Esophagus (tissue), 2 donors: ENCODE data around the gene EPHA10. TPM values are rescaled to one million over a fixed set of nuclear protein-coding genes. Genes with fewer than 3 reads are reported as not detected.

ENCODE experiments used
- H3K27ac ChIP-seq, 2 donors: one replicate each; pipeline ENCODE4 v1.5.1; 2013; ENCODE audit warnings: low read depth in 2 of 2, mild to moderate bottlenecking in 2 of 2, inconsistent platforms in 1 of 2, low read length in 1 of 2, moderate library complexity in 1 of 2
- H3K27me3 ChIP-seq, 2 donors: one replicate each; pipeline ENCODE4 v1.6.1; 2013; ENCODE audit warnings: low read length in 2 of 2, control low read depth in 1 of 2, mild to moderate bottlenecking in 1 of 2; ENCODE audit not compliant: insufficient read depth in 2 of 2, control insufficient read depth in 1 of 2
- H3K36me3 ChIP-seq, 2 donors: one replicate each; pipeline ENCODE4 v1.6.1; 2013; ENCODE audit warnings: low read length in 1 of 2; ENCODE audit not compliant: control insufficient read depth in 2 of 2, insufficient read depth in 2 of 2
- H3K4me1 ChIP-seq, 2 donors: one replicate each; pipeline ENCODE4 v1.6.1; 2013; ENCODE audit warnings: low read length in 1 of 2; ENCODE audit not compliant: control insufficient read depth in 2 of 2, insufficient read depth in 2 of 2
- H3K4me3 ChIP-seq, 2 donors: one replicate each; pipeline ENCODE4 v1.5.1; 2013; ENCODE audit warnings: low read length in 2 of 2, mild to moderate bottlenecking in 2 of 2, low read depth in 1 of 2, moderate library complexity in 1 of 2
- H3K9me3 ChIP-seq, 2 donors: one replicate each; pipeline ENCODE4 v1.6.1; 2013; ENCODE audit warnings: mild to moderate bottlenecking in 2 of 2, low read depth in 1 of 2, low read length in 1 of 2, moderate library complexity in 1 of 2; ENCODE audit not compliant: control insufficient read depth in 2 of 2, insufficient read depth in 1 of 2
- WGBS, 2 donors: extraction: QIAGEN DNeasy Blood & Tissue Kit; methylation state at CpG; one replicate each; pipeline ENCODE4 v1.1.7; 2013; 5-methylcytosine and 5-hydroxymethylcytosine counted together
- polyA plus RNA-seq, 2 donors: library from polyadenylated mRNA; stranded (reverse); fragments of 200-250 nt; gene quantifications; one replicate each; pipeline ENCODE4 v1.2.3, GENCODE V29; 2013
- donor health status: healthy with polysubstance abuse.
- donor health status: Bipolar disorder and iron deficiency.

The EPHA10 gene
- polyA plus RNA-seq, 2 donors, result 0.24 to 0.38 TPM

GRCh38 chr1:37672136-37672870, 92.6 kb downstream of the EPHA10 start:
- H3K27me3 ChIP-seq, result no peaks in the 10 kb centered on the region
- no peaks in the 10 kb centered on the region for H3K36me3 ChIP-seq
- H3K4me3 ChIP-seq, result no peak overlapping the region
- no peaks in the 10 kb centered on the region for H3K9me3 ChIP-seq
- H3K27ac ChIP-seq, result no peak overlapping the region
- no peaks in the 10 kb centered on the region for H3K4me1 ChIP-seq
- 64 to 68% methylated on average over 9 of the region's 9 CpGs for WGBS, 2 donors

- H3K4me1 ChIP-seq, result no peaks in the 10 kb centered on the region
- no peak overlapping the region for H3K4me3 ChIP-seq
- WGBS, 2 donors, result 66 to 77% methylated on average over 6 of the region's 6 CpGs
- no peaks in the 10 kb centered on the region for H3K27me3 ChIP-seq
- H3K36me3 ChIP-seq, result no peaks in the 10 kb centered on the region
- H3K9me3 ChIP-seq, result no peaks in the 10 kb centered on the region
- no peak overlapping the region for H3K27ac ChIP-seq
These were observed 93.7 kb downstream of the EPHA10 start for GRCh38 chr1:37671261-37671660.

- Histone ChIP-seq H3K36me3 (no peaks in the 10 kb centered on the region), H3K4me3 (no peak overlapping the region), H3K27ac (no peak overlapping the region), H3K27me3 (no peaks in the 10 kb centered on the region), H3K4me1 (no peaks in the 10 kb centered on the region), H3K9me3 (no peaks in the 10 kb centered on the region)
- 68 to 77% methylated on average over 2 of the region's 2 CpGs for WGBS, 2 donors
These were observed 94.8 kb downstream of the EPHA10 start for GRCh38 chr1:37670133-37670532.

DNA sequence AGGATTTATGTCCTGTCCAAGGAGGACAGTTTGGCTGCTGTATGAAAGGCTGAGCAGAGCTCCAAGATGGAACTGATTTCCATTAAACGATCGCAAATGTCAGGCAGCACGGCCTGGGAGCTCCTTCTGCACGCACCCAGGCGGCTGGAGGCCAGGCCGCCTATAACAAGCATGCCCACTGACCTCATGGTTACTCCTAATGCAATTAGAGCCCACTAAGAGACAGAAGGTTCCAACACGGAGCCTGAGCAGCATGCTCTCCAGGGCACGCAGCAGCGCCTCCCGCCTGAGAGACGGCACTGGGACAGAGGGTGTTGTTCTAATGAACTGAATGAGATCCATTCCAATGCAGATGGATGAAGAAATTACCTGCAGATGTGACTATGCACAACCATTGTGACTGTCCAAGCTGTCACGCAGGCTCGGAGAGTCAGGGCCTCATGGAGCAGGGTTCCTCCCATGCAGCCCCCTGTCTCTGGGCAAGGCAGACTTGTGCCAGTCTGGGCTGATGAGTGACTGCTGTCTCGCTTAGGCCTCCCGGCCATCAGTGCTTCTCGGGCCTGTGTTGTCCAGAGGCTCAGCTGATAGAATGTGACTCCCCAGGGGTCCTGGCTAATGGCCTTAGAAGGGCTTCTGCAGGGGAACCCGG, 97.8 kb downstream of the EPHA10 start:
- 60 to 63% methylated on average over 17 of the region's 17 CpGs for whole genome bisulfite sequencing, 2 donors
- H3K27ac ChIP-seq, result no peak overlapping the region

GRCh38 chr1:37666241-37666867, 98.6 kb downstream of the EPHA10 start:
- Histone ChIP-seq H3K27me3 (no peaks in the 10 kb centered on the region), H3K4me1 (no peaks in the 10 kb centered on the region), H3K36me3 (no peaks in the 10 kb centered on the region), H3K4me3 (no peak overlapping the region), H3K27ac (no peak overlapping the region), H3K9me3 (no peaks in the 10 kb centered on the region)
- WGBS, 2 donors, result 79 to 80% methylated on average over 11 of the region's 11 CpGs

More for the DNA sequence above, 97.8 kb downstream of the EPHA10 start:
- Histone ChIP-seq H3K36me3 (no peaks in the 10 kb centered on the region), H3K4me3 (no peak overlapping the region), H3K27me3 (no peaks in the 10 kb centered on the region), H3K4me1 (no peaks in the 10 kb centered on the region), H3K9me3 (no peaks in the 10 kb centered on the region)

Other genes starting within 250 kb of the EPHA10 start
- 1 to 10 TPM; 3.6 to 4.3 TPM for gene SNIP1, start 210.8 kb downstream of the EPHA10 start, polyA plus RNA-seq
- 1 to 10 TPM; 1.1 to 1.3 TPM for gene DNALI1, start 208.2 kb downstream of the EPHA10 start, polyA plus RNA-seq
- gene GNL2, start 169.2 kb downstream of the EPHA10 start, polyA plus RNA-seq, result 100 to 1,000 TPM in 1 of 2 donors, 10 to 100 TPM in 1; 45.0 to 106 TPM
- gene RSPO1, start 130.2 kb downstream of the EPHA10 start, polyA plus RNA-seq, result under 1 TPM; 0.33 to 0.87 TPM
- gene CDCA8, start 72.6 kb downstream of the EPHA10 start, polyA plus RNA-seq, result 10 to 100 TPM in 1 of 2 donors, 1 to 10 TPM in 1; 4.2 to 10.1 TPM
- gene MANEAL, start 28.7 kb upstream of the EPHA10 start, polyA plus RNA-seq, result 1 to 10 TPM; 3.1 to 3.4 TPM
- 10 to 100 TPM; 19.3 to 39.0 TPM for gene C1orf122, start 42.7 kb upstream of the EPHA10 start, polyA plus RNA-seq
- gene YRDC, start 43.1 kb upstream of the EPHA10 start, polyA plus RNA-seq, result 10 to 100 TPM in 1 of 2 donors, 1 to 10 TPM in 1; 8.9 to 15.6 TPM
- 1 to 10 TPM; 3.2 to 5.6 TPM for gene MTF1, start 94.5 kb upstream of the EPHA10 start, polyA plus RNA-seq
- 1 to 10 TPM; 4.4 to 7.4 TPM for gene INPP5B, start 181.9 kb upstream of the EPHA10 start, polyA plus RNA-seq
- gene SF3A3, start 224.9 kb upstream of the EPHA10 start, polyA plus RNA-seq, result 10 to 100 TPM; 10.6 to 21.4 TPM
- gene FHL3, start 240.4 kb upstream of the EPHA10 start, polyA plus RNA-seq, result 10 to 100 TPM in 1 of 2 donors, 1 to 10 TPM in 1; 8.3 to 13.7 TPM
- gene UTP11, start 247.6 kb upstream of the EPHA10 start, polyA plus RNA-seq, result 10 to 100 TPM; 16.3 to 32.0 TPM